Vagina (tissue), 2 donors: Measurements from ENCODE around the gene ENTREP3.

Experiments used
- POLR2A ChIP-seq, 2 donors: fragments of 450-650 bp; IDR thresholded peaks; one replicate each; pipeline ENCODE4 v1.6.1; 2017; ENCODE audit warnings: antibody characterized with exemption in 2 of 2, mild to moderate bottlenecking in 2 of 2, moderate library complexity in 2 of 2
- POLR2AphosphoS5 ChIP-seq, 2 donors: sonication (generic); formaldehyde crosslinking; IDR thresholded peaks; one replicate each; pipeline ENCODE4 v1.9.0; 2017; ENCODE audit warnings: antibody characterized with exemption in 2 of 2, mild to moderate bottlenecking in 2 of 2, low read depth in 1 of 2; ENCODE audit not compliant: insufficient read depth in 1 of 2
- TF ChIP-seq, protein P1 (sequence below), 3 experiments: fragments of 450-650 bp in 2 of 3; fragments of 200-600 bp in 1 of 3; sonication (generic) in 1 of 3; IDR thresholded peaks; one replicate each; pipeline ENCODE4 v1.5.1; 2017 to 2019; ENCODE audit warnings: antibody characterized with exemption in 3 of 3, mild to moderate bottlenecking in 2 of 3, moderate library complexity in 2 of 3

DNA sequence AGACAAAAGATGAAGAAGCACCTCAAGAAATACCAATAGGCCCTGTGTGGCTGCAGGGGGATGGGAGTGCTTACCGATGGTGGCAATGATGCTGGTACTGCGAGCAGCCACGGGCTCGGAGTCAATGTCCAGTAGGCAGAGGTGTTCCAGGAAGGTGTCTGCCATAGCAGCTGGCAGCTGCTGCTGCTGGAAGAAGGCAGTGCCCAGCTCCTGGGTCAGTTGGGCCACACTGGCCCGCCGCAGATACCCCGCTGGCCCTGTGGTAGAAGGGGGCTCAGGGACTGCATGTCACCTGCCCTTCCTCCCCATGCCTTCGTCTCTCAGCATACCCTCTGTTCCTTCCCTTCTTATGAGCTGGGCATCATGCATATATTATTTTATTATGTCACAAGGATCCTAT lies 44.7 kb upstream of the ENTREP3 start:
- TF ChIP-seq POLR2AphosphoS5 (IDR thresholded peaks at IDR 0.05; ENCODE audit: insufficient read depth in 1 of 2, low read depth in 1 of 2): no peak
- TF ChIP-seq POLR2A (IDR thresholded peaks at IDR 0.05): no peak
- TF ChIP-seq, protein P1, sequence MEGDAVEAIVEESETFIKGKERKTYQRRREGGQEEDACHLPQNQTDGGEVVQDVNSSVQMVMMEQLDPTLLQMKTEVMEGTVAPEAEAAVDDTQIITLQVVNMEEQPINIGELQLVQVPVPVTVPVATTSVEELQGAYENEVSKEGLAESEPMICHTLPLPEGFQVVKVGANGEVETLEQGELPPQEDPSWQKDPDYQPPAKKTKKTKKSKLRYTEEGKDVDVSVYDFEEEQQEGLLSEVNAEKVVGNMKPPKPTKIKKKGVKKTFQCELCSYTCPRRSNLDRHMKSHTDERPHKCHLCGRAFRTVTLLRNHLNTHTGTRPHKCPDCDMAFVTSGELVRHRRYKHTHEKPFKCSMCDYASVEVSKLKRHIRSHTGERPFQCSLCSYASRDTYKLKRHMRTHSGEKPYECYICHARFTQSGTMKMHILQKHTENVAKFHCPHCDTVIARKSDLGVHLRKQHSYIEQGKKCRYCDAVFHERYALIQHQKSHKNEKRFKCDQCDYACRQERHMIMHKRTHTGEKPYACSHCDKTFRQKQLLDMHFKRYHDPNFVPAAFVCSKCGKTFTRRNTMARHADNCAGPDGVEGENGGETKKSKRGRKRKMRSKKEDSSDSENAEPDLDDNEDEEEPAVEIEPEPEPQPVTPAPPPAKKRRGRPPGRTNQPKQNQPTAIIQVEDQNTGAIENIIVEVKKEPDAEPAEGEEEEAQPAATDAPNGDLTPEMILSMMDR (IDR thresholded peaks at IDR 0.05): no peak
